CD14-positive monocyte (primary cell): ENCODE results near the gene TLR4. TPM values are rescaled to one million over a fixed set of nuclear protein-coding genes. Genes with fewer than 3 reads are reported as not detected.

Experiments
- DNase-seq, 3 donors: peaks; one replicate each; pipeline ENCODE4 v3.0.0-alpha.2; 2011 to 2022
- H2AFZ ChIP-seq: 2 replicates; pipeline ENCODE4 v1.6.0; 2012; ENCODE audit warnings: mild to moderate bottlenecking, low read depth, low read length, inconsistent platforms; ENCODE audit not compliant: insufficient read depth, poor library complexity, severe bottlenecking
- H3K27ac ChIP-seq, 2 donors: 1 replicate in 1 of 2; 2 replicates in 1 of 2; pipeline ENCODE4 v1.5.1; 2012 to 2013; ENCODE audit warnings: low read length in 2 of 2, control low read depth in 1 of 2, inconsistent platforms in 1 of 2, low read depth in 1 of 2, mild to moderate bottlenecking in 1 of 2
- H3K27me3 ChIP-seq, 2 donors: one replicate each; pipeline versions ENCODE4 v1.6.0 to v1.6.1; 2011 to 2013; ENCODE audit warnings: low read length in 2 of 2; ENCODE audit not compliant: control insufficient read depth in 2 of 2, insufficient read depth in 2 of 2
- H3K36me3 ChIP-seq, 2 donors: replicated peaks in 1 of 2; 1 replicate in 1 of 2; 2 replicates in 1 of 2; pipeline versions ENCODE4 v1.5.1 to v1.6.1; 2012 to 2013; ENCODE audit warnings: low read length in 2 of 2, control low read depth in 1 of 2, inconsistent platforms in 1 of 2, mild to moderate bottlenecking in 1 of 2; ENCODE audit not compliant: insufficient read depth in 2 of 2, control insufficient read depth in 1 of 2
- H3K4me1 ChIP-seq, 2 donors: 1 replicate in 1 of 2; 2 replicates in 1 of 2; pipeline versions ENCODE4 v1.5.1 to v1.6.1; 2012 to 2013; ENCODE audit warnings: low read length in 2 of 2, control low read depth in 1 of 2, inconsistent platforms in 1 of 2, mild to moderate bottlenecking in 1 of 2, moderate library complexity in 1 of 2; ENCODE audit not compliant: insufficient read depth in 2 of 2, control insufficient read depth in 1 of 2
- H3K4me2 ChIP-seq: replicated peaks from 2 replicates; pipeline ENCODE3; 2012; ENCODE audit warnings: low read length, moderate library complexity, mild to moderate bottlenecking; ENCODE audit not compliant: poor library complexity, severe bottlenecking; ENCODE audit errors: extremely low read depth
- H3K4me3 ChIP-seq, 3 experiments: fragments of 200-600 bp in 1 of 3; sonication (generic) in 1 of 3; replicated peaks in 1 of 3; 1 replicate in 2 of 3; 2 replicates in 1 of 3; pipeline ENCODE4 v1.5.1; 2011 to 2013; ENCODE audit warnings: low read length in 3 of 3, mild to moderate bottlenecking in 3 of 3, control low read depth in 2 of 3, low read depth in 2 of 3, inconsistent platforms in 1 of 3, moderate library complexity in 1 of 3
- H3K79me2 ChIP-seq: 2 replicates; pipeline ENCODE4 v1.6.0; 2012; ENCODE audit warnings: mild to moderate bottlenecking, control low read depth, inconsistent platforms, low read length, moderate library complexity; ENCODE audit not compliant: insufficient read depth
- H3K9ac ChIP-seq: 2 replicates; pipeline ENCODE4 v1.6.0; 2017; ENCODE audit warnings: low read length, mild to moderate bottlenecking; ENCODE audit not compliant: insufficient read depth, poor library complexity, severe bottlenecking
- H3K9me3 ChIP-seq, 2 donors: replicated peaks in 1 of 2; 1 replicate in 1 of 2; 2 replicates in 1 of 2; pipeline versions ENCODE4 v1.5.1 to v1.6.1; 2012 to 2013; ENCODE audit warnings: low read length in 2 of 2, control low read depth in 1 of 2; ENCODE audit not compliant: control insufficient read depth in 1 of 2, insufficient read depth in 1 of 2
- H4K20me1 ChIP-seq: 2 replicates; pipeline ENCODE4 v1.6.0; 2012; ENCODE audit warnings: mild to moderate bottlenecking, low read length, control low read depth, moderate library complexity; ENCODE audit not compliant: insufficient read depth
- H3K27ac Mint-ChIP-seq, 7 donors: one replicate each; pipeline ENCODE4 v1.8.0; 2020; ENCODE audit warnings: mild to moderate bottlenecking in 7 of 7, mixed read lengths in 7 of 7, moderate library complexity in 6 of 7, inconsistent platforms in 2 of 7
- H3K27me3 Mint-ChIP-seq, 3 donors: one replicate each; pipeline ENCODE4 v1.8.0; 2021 to 2022; ENCODE audit warnings: low read depth in 3 of 3, mild to moderate bottlenecking in 3 of 3, mixed read lengths in 3 of 3, moderate library complexity in 3 of 3, inconsistent platforms in 1 of 3
- H3K36me3 Mint-ChIP-seq, 2 donors: one replicate each; pipeline ENCODE4 v1.8.0; 2020; ENCODE audit warnings: mixed read lengths in 2 of 2, inconsistent platforms in 1 of 2, mild to moderate bottlenecking in 1 of 2
- H3K4me1 Mint-ChIP-seq: one replicate; pipeline ENCODE4 v1.8.0; 2020; ENCODE audit warnings: mild to moderate bottlenecking, mixed read lengths
- H3K4me3 Mint-ChIP-seq, 2 donors: one replicate each; pipeline ENCODE4 v1.8.0; 2020; ENCODE audit warnings: mild to moderate bottlenecking in 2 of 2, mixed read lengths in 2 of 2, moderate library complexity in 1 of 2
- H3K9me3 Mint-ChIP-seq, 7 donors: one replicate each; pipeline ENCODE4 v1.8.0; 2020 to 2022; ENCODE audit warnings: mixed read lengths in 7 of 7, mild to moderate bottlenecking in 6 of 7, moderate library complexity in 6 of 7, inconsistent platforms in 2 of 7
- CTCF ChIP-seq: fragments of 200-600 bp; IDR thresholded peaks from one replicate; pipeline ENCODE4 v1.8.0; 2022; ENCODE audit warnings: antibody characterized with exemption, mild to moderate bottlenecking
- whole genome bisulfite sequencing: methylation state at CpG from one replicate; pipeline ENCODE4 v1.1.5; 2013; ENCODE audit warnings: missing lambda C conversion rate; ENCODE audit not compliant: insufficient coverage; 5-methylcytosine and 5-hydroxymethylcytosine counted together
- intact Hi-C, 2 donors: fragments of 100-400 bp; cut with micrococcal nuclease; formaldehyde crosslinking; loops; one replicate each; pipeline versions ENCODE4 v1.15.0 to v1.15.1; 2023
- polyA plus RNA-seq, 3 donors: library from polyadenylated mRNA; depleted of rRNA in 1 of 3; unstranded in 2 of 3; stranded (reverse) in 1 of 3; fragments of 300-500 nt in 2 of 3; fragments of >200 nt in 1 of 3; fragmentation: Illumina TruSeq in 2 of 3; gene quantifications; 1 replicate in 2 of 3; 2 replicates in 1 of 3; pipeline ENCODE4 v1.2.3, GENCODE V29; 2012 to 2021

The TLR4 gene
- polyA plus RNA-seq, 3 donors: 34.0 to 214 (median 174) TPM

GRCh38 chr9:117722108-117722761, 18.0 kb downstream of the TLR4 start:
- Mint-ChIP-seq H3K36me3 (peaks cover 1 to 10% of the 10 kb centered on the region in 2 donors), H3K27ac (peak overlapping the region; percentile 3 to 90 (median 76)), H3K27me3 (peaks cover 0 to 2% (median 0%) of the 10 kb centered on the region in 3 donors), H3K4me1 (peaks cover 91% of the 10 kb centered on the region), H3K4me3 (no peak overlapping the region), H3K9me3 (no peaks in the 10 kb centered on the region)
- Histone ChIP-seq H3K79me2 (peaks cover 46% of the 10 kb centered on the region), H3K4me3 (peak overlapping the region in 1 of 3 experiments; percentile 2), H3K27ac (peak overlapping the region; percentile 41 to 89), H3K4me1 (peaks cover 95 to 100% of the 10 kb centered on the region in 2 donors), H3K27me3 (no peaks in the 10 kb centered on the region), H3K4me2 (peak overlapping the region; percentile 4), H3K36me3 (no peaks in the 10 kb centered on the region), H3K9me3 (no peaks in the 10 kb centered on the region), H2AFZ (no peak overlapping the region), H4K20me1 (peaks cover 3% of the 10 kb centered on the region), H3K9ac (no peak overlapping the region)
- DNase-seq: peak in 1 of 3 donors; percentile 27
- WGBS: 50% methylated on average over 2 of the region's 6 CpGs
- no peak for TF ChIP-seq CTCF
- intact Hi-C loops: loop anchor here in 1 of 2 donors (10.0 kb wide), 1 partner anchor 103 kb away; no protein-coding TSS in a partner anchor

GRCh38 chr9:117723986-117724625, 19.9 kb downstream of the TLR4 start:
- 0% methylated on average over 2 of the region's 3 CpGs for WGBS
- H3K4me3 Mint-ChIP-seq: peak overlapping the region; percentile 64 to 79
- H3K9me3 ChIP-seq: no peaks in the 10 kb centered on the region
- intact Hi-C loops: loop anchor here (2.0 to 10.0 kb wide), 2 partner anchors 19 to 101 kb away; partner anchors contain the start of gene TLR4 (in 1 of the 2)
- H2AFZ ChIP-seq: no peak overlapping the region
- peaks cover 89% of the 10 kb centered on the region for H3K4me1 Mint-ChIP-seq
- H3K27me3 Mint-ChIP-seq: peaks cover 0 to 4% (median 0%) of the 10 kb centered on the region in 3 donors
- H3K27ac ChIP-seq: peak overlapping the region; percentile 85 to 89
- peak overlapping the region in 1 of 3 experiments; percentile 59 for H3K4me3 ChIP-seq
- DNase-seq: peak in 2 of 3 donors; percentile 50 to 53
- no peaks in the 10 kb centered on the region for H3K36me3 ChIP-seq
- peak overlapping the region; percentile 79 to 99 (median 96) for H3K27ac Mint-ChIP-seq
- H3K4me1 ChIP-seq: peaks cover 87 to 92% of the 10 kb centered on the region in 2 donors
- H3K36me3 Mint-ChIP-seq: peaks cover 2 to 4% of the 10 kb centered on the region in 2 donors
- peak overlapping the region; percentile 61 for H3K4me2 ChIP-seq
- TF ChIP-seq CTCF: no peak
- no peak overlapping the region for H3K9ac ChIP-seq
- H3K9me3 Mint-ChIP-seq: no peaks in the 10 kb centered on the region
- peaks cover 34% of the 10 kb centered on the region for H3K79me2 ChIP-seq
- no peaks in the 10 kb centered on the region for H3K27me3 ChIP-seq
- no peaks in the 10 kb centered on the region for H4K20me1 ChIP-seq
